WTC11 (cell line): Measurements from ENCODE around the gene AHSA1. TPM values are rescaled to one million over a fixed set of nuclear protein-coding genes. Genes with fewer than 3 reads are reported as not detected.
A peak's percentile ranks its signal among the peaks of the same experiment; 100 is the strongest.

Experiments
- ATAC-seq: fragments of 200-7000 bp; cut with Tn5 transposase; 2 replicates; pipeline ENCODE4 v1.10.0; 2021; ENCODE audit warnings: mild to moderate bottlenecking, moderate library complexity
- CTCF ChIA-PET: fragments of 300-600 bp; sonication (Branson Sonifier 250); formaldehyde crosslinking; loops from one replicate; lab custom pipeline; 2021; ENCODE audit warnings: antibody characterized with exemption; lab: Charles Lee
- POLR2A ChIA-PET: fragments of 350-600 bp; sonication (Branson Sonifier 250); formaldehyde crosslinking; loops from one replicate; lab custom pipeline; 2021; ENCODE audit warnings: antibody characterized with exemption; lab: Charles Lee
- DNase-seq: peaks from one replicate; pipeline ENCODE4 v3.0.0; 2021; ENCODE audit warnings: low spot score
- H3K27ac Mint-ChIP-seq: 2 replicates; pipeline ENCODE4 v1.8.0; 2021; ENCODE audit warnings: mixed read lengths
- H3K27me3 Mint-ChIP-seq: 2 replicates; pipeline ENCODE4 v1.8.0; 2021; ENCODE audit warnings: low read depth, mild to moderate bottlenecking, moderate library complexity, mixed read lengths
- H3K36me3 Mint-ChIP-seq: 2 replicates; pipeline ENCODE4 v1.8.0; 2021; ENCODE audit warnings: mixed read lengths
- H3K4me1 Mint-ChIP-seq: 2 replicates; pipeline ENCODE4 v1.8.0; 2022; ENCODE audit warnings: mixed read lengths
- H3K4me3 Mint-ChIP-seq: 2 replicates; pipeline ENCODE4 v1.8.0; 2021; ENCODE audit warnings: mild to moderate bottlenecking, moderate library complexity, mixed read lengths
- H3K9me3 Mint-ChIP-seq: 2 replicates; pipeline ENCODE4 v1.8.0; 2021; ENCODE audit warnings: mixed read lengths
- ESRRA ChIP-seq: sonication (generic); formaldehyde crosslinking; IDR thresholded peaks from 2 replicates; pipeline ENCODE4 v1.8.1; 2022; ENCODE audit warnings: mild to moderate bottlenecking, missing genetic modification reagents, borderline replicate concordance
- HMGA2 ChIP-seq: fragments of 250-450 bp; sonication (Bioruptor Pico); IDR thresholded peaks from 2 replicates; pipeline ENCODE4 v1.4.0; 2021; ENCODE audit warnings: mild to moderate bottlenecking, moderate library complexity
- MXD4 ChIP-seq: fragments of 250-450 bp; sonication (Bioruptor Pico); IDR thresholded peaks from 2 replicates; pipeline ENCODE4 v1.8.0; 2021; ENCODE audit warnings: mild to moderate bottlenecking, moderate library complexity, borderline replicate concordance
- MYBL2 ChIP-seq: sonication (generic); formaldehyde crosslinking; IDR thresholded peaks from 2 replicates; pipeline ENCODE4 v1.8.1; 2023; ENCODE audit warnings: mild to moderate bottlenecking, moderate library complexity, missing genetic modification reagents
- NFE2L1 ChIP-seq: sonication (generic); formaldehyde crosslinking; IDR thresholded peaks from 2 replicates; pipeline ENCODE4 v1.8.1; 2023; ENCODE audit warnings: missing genetic modification reagents
- RELA ChIP-seq: sonication (generic); formaldehyde crosslinking; IDR thresholded peaks from 2 replicates; pipeline ENCODE4 v1.8.1; 2022; ENCODE audit warnings: missing genetic modification reagents, mild to moderate bottlenecking, borderline replicate concordance
- TP53 ChIP-seq: sonication (generic); formaldehyde crosslinking; IDR thresholded peaks from 2 replicates; pipeline ENCODE4 v1.8.1; 2023; ENCODE audit warnings: mild to moderate bottlenecking, missing genetic modification reagents
- ZNF317 ChIP-seq: sonication (generic); formaldehyde crosslinking; IDR thresholded peaks from 2 replicates; pipeline ENCODE4 v1.8.1; 2023; ENCODE audit warnings: low read depth, mild to moderate bottlenecking, moderate library complexity, missing genetic modification reagents, borderline replicate concordance
- ZNF396 ChIP-seq: fragments of 250-450 bp; sonication (Bioruptor Pico); IDR thresholded peaks from 2 replicates; pipeline ENCODE4 v1.8.0; 2021; ENCODE audit warnings: mild to moderate bottlenecking, moderate library complexity, borderline replicate concordance
- total RNA-seq: library from RNA; stranded (reverse); gene quantifications from 3 replicates; pipeline ENCODE4 v1.2.3, GENCODE V29; 2021
- TF ChIP-seq, protein P1 (sequence below): fragments of 250-450 bp; sonication (Bioruptor Pico); IDR thresholded peaks from 2 replicates; pipeline ENCODE4 v1.9.0; 2021; ENCODE audit warnings: mild to moderate bottlenecking
- TF ChIP-seq, protein P2 (sequence below): sonication (generic); formaldehyde crosslinking; IDR thresholded peaks from 2 replicates; pipeline ENCODE4 v1.8.1; 2023; ENCODE audit warnings: mild to moderate bottlenecking, missing genetic modification reagents, moderate library complexity
- TF ChIP-seq, protein P3 (sequence below): sonication (generic); formaldehyde crosslinking; IDR thresholded peaks from 2 replicates; pipeline ENCODE4 v1.8.0; 2023; ENCODE audit warnings: mild to moderate bottlenecking, missing genetic modification reagents
- TF ChIP-seq, protein P4 (sequence below): sonication (generic); formaldehyde crosslinking; IDR thresholded peaks from 2 replicates; pipeline ENCODE4 v1.8.0; 2022; ENCODE audit warnings: mild to moderate bottlenecking, missing genetic modification reagents
- TF ChIP-seq, protein P5 (sequence below): sonication (generic); formaldehyde crosslinking; IDR thresholded peaks from 2 replicates; pipeline ENCODE4 v1.8.0; 2022; ENCODE audit warnings: mild to moderate bottlenecking, missing genetic modification reagents

AHSA1 gene
- total RNA-seq, 1 experiment from 2014 or later = 186 TPM

DNA sequence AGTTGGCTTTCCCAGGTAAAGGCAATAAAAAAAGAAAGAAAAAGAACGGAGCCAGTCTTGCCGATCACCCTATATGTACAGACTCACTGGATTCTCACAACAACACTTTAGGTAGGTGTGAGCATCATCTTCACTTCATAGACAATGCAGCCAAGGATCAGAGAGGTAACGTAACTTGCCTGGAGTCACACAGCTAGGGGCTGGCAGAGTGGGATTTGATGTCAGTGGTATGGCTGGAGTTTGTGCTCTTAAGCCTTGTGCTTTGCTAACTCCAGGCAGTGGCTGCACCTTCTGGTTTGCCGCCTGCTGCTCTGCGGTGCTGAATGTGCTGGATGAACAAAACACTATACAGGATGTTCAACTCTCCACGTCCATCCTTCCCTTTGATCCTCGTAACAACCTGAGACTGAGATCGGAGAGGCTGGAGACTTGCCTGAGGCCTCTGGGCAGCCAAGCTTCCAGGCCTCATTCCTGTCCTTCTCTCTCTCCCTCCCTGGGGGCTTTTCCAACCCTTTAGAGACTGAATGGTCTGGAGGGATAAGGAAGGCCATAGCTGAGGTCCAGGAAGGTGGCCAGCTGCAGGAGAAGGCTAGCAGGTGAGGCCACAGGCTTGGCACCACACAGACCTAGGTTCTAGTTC lies 32.6 kb downstream of the AHSA1 start:
- no peak overlapping the region for H3K4me3 Mint-ChIP-seq
- H3K4me1 Mint-ChIP-seq = no peaks in the 10 kb centered on the region
- TF ChIP-seq TP53 (CRISPR knock-in tag) (no peak), MYBL2 (no peak), ZNF396 (no peak)
- TF ChIP-seq, protein P1, sequence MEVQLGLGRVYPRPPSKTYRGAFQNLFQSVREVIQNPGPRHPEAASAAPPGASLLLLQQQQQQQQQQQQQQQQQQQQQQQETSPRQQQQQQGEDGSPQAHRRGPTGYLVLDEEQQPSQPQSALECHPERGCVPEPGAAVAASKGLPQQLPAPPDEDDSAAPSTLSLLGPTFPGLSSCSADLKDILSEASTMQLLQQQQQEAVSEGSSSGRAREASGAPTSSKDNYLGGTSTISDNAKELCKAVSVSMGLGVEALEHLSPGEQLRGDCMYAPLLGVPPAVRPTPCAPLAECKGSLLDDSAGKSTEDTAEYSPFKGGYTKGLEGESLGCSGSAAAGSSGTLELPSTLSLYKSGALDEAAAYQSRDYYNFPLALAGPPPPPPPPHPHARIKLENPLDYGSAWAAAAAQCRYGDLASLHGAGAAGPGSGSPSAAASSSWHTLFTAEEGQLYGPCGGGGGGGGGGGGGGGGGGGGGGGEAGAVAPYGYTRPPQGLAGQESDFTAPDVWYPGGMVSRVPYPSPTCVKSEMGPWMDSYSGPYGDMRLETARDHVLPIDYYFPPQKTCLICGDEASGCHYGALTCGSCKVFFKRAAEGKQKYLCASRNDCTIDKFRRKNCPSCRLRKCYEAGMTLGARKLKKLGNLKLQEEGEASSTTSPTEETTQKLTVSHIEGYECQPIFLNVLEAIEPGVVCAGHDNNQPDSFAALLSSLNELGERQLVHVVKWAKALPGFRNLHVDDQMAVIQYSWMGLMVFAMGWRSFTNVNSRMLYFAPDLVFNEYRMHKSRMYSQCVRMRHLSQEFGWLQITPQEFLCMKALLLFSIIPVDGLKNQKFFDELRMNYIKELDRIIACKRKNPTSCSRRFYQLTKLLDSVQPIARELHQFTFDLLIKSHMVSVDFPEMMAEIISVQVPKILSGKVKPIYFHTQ (CRISPR knock-in tag) = no peak
- TF ChIP-seq, protein P2, sequence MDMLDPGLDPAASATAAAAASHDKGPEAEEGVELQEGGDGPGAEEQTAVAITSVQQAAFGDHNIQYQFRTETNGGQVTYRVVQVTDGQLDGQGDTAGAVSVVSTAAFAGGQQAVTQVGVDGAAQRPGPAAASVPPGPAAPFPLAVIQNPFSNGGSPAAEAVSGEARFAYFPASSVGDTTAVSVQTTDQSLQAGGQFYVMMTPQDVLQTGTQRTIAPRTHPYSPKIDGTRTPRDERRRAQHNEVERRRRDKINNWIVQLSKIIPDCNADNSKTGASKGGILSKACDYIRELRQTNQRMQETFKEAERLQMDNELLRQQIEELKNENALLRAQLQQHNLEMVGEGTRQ (CRISPR knock-in tag) = no peak
- TF ChIP-seq, protein P3, sequence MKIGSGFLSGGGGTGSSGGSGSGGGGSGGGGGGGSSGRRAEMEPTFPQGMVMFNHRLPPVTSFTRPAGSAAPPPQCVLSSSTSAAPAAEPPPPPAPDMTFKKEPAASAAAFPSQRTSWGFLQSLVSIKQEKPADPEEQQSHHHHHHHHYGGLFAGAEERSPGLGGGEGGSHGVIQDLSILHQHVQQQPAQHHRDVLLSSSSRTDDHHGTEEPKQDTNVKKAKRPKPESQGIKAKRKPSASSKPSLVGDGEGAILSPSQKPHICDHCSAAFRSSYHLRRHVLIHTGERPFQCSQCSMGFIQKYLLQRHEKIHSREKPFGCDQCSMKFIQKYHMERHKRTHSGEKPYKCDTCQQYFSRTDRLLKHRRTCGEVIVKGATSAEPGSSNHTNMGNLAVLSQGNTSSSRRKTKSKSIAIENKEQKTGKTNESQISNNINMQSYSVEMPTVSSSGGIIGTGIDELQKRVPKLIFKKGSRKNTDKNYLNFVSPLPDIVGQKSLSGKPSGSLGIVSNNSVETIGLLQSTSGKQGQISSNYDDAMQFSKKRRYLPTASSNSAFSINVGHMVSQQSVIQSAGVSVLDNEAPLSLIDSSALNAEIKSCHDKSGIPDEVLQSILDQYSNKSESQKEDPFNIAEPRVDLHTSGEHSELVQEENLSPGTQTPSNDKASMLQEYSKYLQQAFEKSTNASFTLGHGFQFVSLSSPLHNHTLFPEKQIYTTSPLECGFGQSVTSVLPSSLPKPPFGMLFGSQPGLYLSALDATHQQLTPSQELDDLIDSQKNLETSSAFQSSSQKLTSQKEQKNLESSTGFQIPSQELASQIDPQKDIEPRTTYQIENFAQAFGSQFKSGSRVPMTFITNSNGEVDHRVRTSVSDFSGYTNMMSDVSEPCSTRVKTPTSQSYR (CRISPR knock-in tag) = no peak
- TF ChIP-seq, protein P4, sequence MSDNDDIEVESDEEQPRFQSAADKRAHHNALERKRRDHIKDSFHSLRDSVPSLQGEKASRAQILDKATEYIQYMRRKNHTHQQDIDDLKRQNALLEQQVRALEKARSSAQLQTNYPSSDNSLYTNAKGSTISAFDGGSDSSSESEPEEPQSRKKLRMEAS (CRISPR knock-in tag) = no peak
- no peaks in the 10 kb centered on the region for H3K36me3 Mint-ChIP-seq
- no peak overlapping the region for H3K27ac Mint-ChIP-seq
- DNase-seq (no peak), ATAC-seq (no peak)
- CTCF ChIA-PET = no interaction called here
- H3K9me3 Mint-ChIP-seq = no peaks in the 10 kb centered on the region
- H3K27me3 Mint-ChIP-seq = peaks cover 4% of the 10 kb centered on the region
- POLR2A ChIA-PET = no interaction called here

DNA sequence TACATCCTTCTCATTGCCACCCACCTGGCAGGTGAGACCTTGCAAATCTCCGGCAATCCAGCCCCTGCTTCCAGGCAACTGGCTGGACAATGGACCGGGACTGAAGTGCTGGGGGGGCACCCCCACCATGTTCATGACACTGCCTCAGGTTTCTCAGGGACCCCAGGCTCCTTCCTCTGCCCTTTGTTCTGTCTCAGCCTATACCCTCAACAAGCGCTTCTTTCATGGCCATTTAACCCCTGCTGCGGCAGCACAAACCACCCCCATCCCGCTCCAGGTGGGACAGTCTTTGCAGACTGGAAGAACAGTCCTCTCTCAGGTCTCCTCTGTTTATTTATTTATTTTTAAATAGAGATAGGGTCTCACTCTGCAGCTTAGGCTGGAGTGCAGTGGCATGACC lies 33.2 kb downstream of the AHSA1 start:
- peak; percentile 28; the same call in 1 of the 2 replicates for ATAC-seq
- Mint-ChIP-seq H3K4me1 (no peaks in the 10 kb centered on the region), H3K27ac (no peak overlapping the region), H3K27me3 (peaks cover 10% of the 10 kb centered on the region), H3K9me3 (no peaks in the 10 kb centered on the region), H3K36me3 (no peaks in the 10 kb centered on the region), H3K4me3 (no peak overlapping the region)
- DNase-seq = no peak
- ChIA-PET CTCF (no interaction called here), POLR2A (no interaction called here)
- TF ChIP-seq, protein P5, sequence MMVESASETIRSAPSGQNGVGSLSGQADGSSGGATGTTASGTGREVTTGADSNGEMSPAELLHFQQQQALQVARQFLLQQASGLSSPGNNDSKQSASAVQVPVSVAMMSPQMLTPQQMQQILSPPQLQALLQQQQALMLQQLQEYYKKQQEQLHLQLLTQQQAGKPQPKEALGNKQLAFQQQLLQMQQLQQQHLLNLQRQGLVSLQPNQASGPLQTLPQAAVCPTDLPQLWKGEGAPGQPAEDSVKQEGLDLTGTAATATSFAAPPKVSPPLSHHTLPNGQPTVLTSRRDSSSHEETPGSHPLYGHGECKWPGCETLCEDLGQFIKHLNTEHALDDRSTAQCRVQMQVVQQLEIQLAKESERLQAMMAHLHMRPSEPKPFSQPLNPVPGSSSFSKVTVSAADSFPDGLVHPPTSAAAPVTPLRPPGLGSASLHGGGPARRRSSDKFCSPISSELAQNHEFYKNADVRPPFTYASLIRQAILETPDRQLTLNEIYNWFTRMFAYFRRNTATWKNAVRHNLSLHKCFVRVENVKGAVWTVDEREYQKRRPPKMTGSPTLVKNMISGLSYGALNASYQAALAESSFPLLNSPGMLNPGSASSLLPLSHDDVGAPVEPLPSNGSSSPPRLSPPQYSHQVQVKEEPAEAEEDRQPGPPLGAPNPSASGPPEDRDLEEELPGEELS (CRISPR knock-in tag) = no peak
- TF ChIP-seq, protein P2 (CRISPR knock-in tag) = no peak

DNA sequence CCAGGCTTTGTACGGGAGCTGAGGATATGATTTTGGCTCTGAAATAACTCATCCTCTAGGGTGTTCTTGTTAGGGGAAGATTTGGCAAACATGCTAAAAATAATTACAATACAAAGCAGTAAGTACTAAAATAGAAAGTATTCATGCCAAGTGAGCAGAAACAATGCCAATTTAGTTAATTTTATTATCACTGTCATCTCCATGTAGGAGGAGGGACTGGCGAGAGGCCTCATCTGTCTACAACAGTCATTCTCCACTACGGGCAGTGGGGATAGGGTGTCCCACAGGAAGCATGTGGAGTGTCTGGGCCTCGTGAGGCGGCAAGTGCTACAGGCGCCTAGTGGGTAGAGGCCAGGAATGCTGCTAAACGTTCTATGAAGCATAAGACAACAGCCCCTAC lies 37.4 kb downstream of the AHSA1 start:
- H3K27me3 Mint-ChIP-seq = peaks cover 48% of the 10 kb centered on the region
- CTCF ChIA-PET = no interaction called here

More for the DNA sequence above, 37.4 kb downstream of the AHSA1 start:
- Mint-ChIP-seq H3K36me3 (no peaks in the 10 kb centered on the region), H3K9me3 (no peaks in the 10 kb centered on the region), H3K4me3 (no peak overlapping the region), H3K4me1 (0 out of 2 replicates have a peak, but pooled peaks cover 7% of the 10 kb centered on the region), H3K27ac (no peak overlapping the region)
- no peak for ATAC-seq
- POLR2A ChIA-PET = no interaction called here
- no peak for DNase-seq
- no peak for TF ChIP-seq NFE2L1 (CRISPR knock-in tag)
- TF ChIP-seq, protein P1 (CRISPR knock-in tag) = no peak
- TF ChIP-seq RELA (CRISPR knock-in tag) = no peak
- TF ChIP-seq HMGA2 = no peak
- no peak for TF ChIP-seq ESRRA
- no peak for TF ChIP-seq MXD4 (CRISPR knock-in tag)
- no peak for TF ChIP-seq ZNF317 (CRISPR knock-in tag)
